H9 (cell line): ENCODE data around the gene SMIM22. TPM values are rescaled to one million over a fixed set of nuclear protein-coding genes. Genes with fewer than 3 reads are reported as not detected.

Experiments
- DNase-seq: peaks from one replicate; pipeline ENCODE4 v3.0.0-alpha.2; 2017
- H2AFZ ChIP-seq: one replicate; pipeline ENCODE4 v1.6.1; 2013; ENCODE audit warnings: mild to moderate bottlenecking, low read length, control low read depth, moderate library complexity
- H2AK5ac ChIP-seq: 2 replicates; pipeline ENCODE4 v1.6.1; 2013; ENCODE audit warnings: low read length, control low read depth, mixed read lengths; ENCODE audit not compliant: insufficient read length
- H2BK120ac ChIP-seq: one replicate; pipeline ENCODE4 v1.6.1; 2013; ENCODE audit warnings: low read depth, mild to moderate bottlenecking, low read length, control low read depth, inconsistent platforms; ENCODE audit not compliant: poor library complexity, severe bottlenecking
- H2BK12ac ChIP-seq: 2 replicates; pipeline ENCODE4 v1.6.1; 2013; ENCODE audit warnings: low read length, control low read depth, mixed read lengths, low read depth; ENCODE audit not compliant: insufficient read length
- H2BK15ac ChIP-seq: 2 replicates; pipeline ENCODE4 v1.6.1; 2013; ENCODE audit warnings: low read depth, low read length, control low read depth
- H2BK20ac ChIP-seq: one replicate; pipeline ENCODE4 v1.6.1; 2013; ENCODE audit warnings: low read depth, mild to moderate bottlenecking, low read length, control low read depth, inconsistent platforms; ENCODE audit not compliant: poor library complexity, severe bottlenecking
- H2BK5ac ChIP-seq: 2 replicates; pipeline ENCODE4 v1.6.1; 2013; ENCODE audit warnings: low read length, control low read depth, mixed read lengths; ENCODE audit not compliant: insufficient read length
- H3K14ac ChIP-seq: 2 replicates; pipeline ENCODE4 v1.6.1; 2013; ENCODE audit warnings: low read length, control low read depth; ENCODE audit not compliant: insufficient read depth
- H3K18ac ChIP-seq: 2 replicates; pipeline ENCODE4 v1.6.1; 2013; ENCODE audit warnings: low read depth, mild to moderate bottlenecking, mixed read lengths, low read length, control low read depth; ENCODE audit not compliant: insufficient read length
- H3K23ac ChIP-seq: 2 replicates; pipeline ENCODE4 v1.6.1; 2013; ENCODE audit warnings: low read length, control low read depth, mixed read lengths, low read depth; ENCODE audit not compliant: insufficient read length
- H3K23me2 ChIP-seq: 2 replicates; pipeline ENCODE4 v1.6.1; 2013; ENCODE audit warnings: low read depth, mild to moderate bottlenecking, mixed read lengths, low read length, control low read depth; ENCODE audit not compliant: insufficient read length, poor library complexity, severe bottlenecking
- H3K27ac ChIP-seq: 2 replicates; pipeline ENCODE4 v1.5.1; 2013; ENCODE audit warnings: low read length, control low read depth, mixed read lengths, low read depth; ENCODE audit not compliant: insufficient read length
- H3K27me3 ChIP-seq: 2 replicates; pipeline ENCODE4 v1.6.1; 2013; ENCODE audit warnings: low read length, control low read depth, inconsistent platforms; ENCODE audit not compliant: insufficient read depth
- H3K4ac ChIP-seq: 2 replicates; pipeline ENCODE4 v1.6.1; 2013; ENCODE audit warnings: low read depth, mild to moderate bottlenecking, control low read depth, inconsistent platforms, low read length, moderate library complexity
- H3K4me1 ChIP-seq: 2 replicates; pipeline ENCODE4 v1.6.1; 2013; ENCODE audit warnings: low read length, control low read depth, inconsistent platforms; ENCODE audit not compliant: insufficient read depth
- H3K4me2 ChIP-seq: 2 replicates; pipeline ENCODE4 v1.6.1; 2013; ENCODE audit warnings: low read length, control low read depth, mixed read lengths; ENCODE audit not compliant: insufficient read length, insufficient read depth
- H3K56ac ChIP-seq: 2 replicates; pipeline ENCODE4 v1.6.1; 2013; ENCODE audit warnings: low read depth, mild to moderate bottlenecking, mixed read lengths, low read length, control low read depth; ENCODE audit not compliant: insufficient read length
- H3K79me1 ChIP-seq: 2 replicates; pipeline ENCODE4 v1.6.1; 2013; ENCODE audit warnings: low read depth, mild to moderate bottlenecking, moderate library complexity, low read length, control low read depth, inconsistent platforms; ENCODE audit not compliant: insufficient read depth, poor library complexity, severe bottlenecking
- H3K79me2 ChIP-seq: 2 replicates; pipeline ENCODE4 v1.6.1; 2013; ENCODE audit warnings: low read length, control low read depth, inconsistent platforms; ENCODE audit not compliant: insufficient read depth
- H3K9ac ChIP-seq: 2 replicates; pipeline ENCODE4 v1.6.1; 2013; ENCODE audit warnings: low read length, control low read depth, mixed read lengths; ENCODE audit not compliant: insufficient read length; ENCODE audit errors: extremely low read depth
- H3K9me3 ChIP-seq: one replicate; pipeline ENCODE4 v1.6.1; 2013; ENCODE audit warnings: low read depth, low read length, inconsistent platforms; ENCODE audit not compliant: control insufficient read depth
- H3T11ph ChIP-seq: one replicate; pipeline ENCODE4 v1.6.1; 2013; ENCODE audit warnings: mild to moderate bottlenecking, low read length, control low read depth, inconsistent platforms
- H4K20me1 ChIP-seq: one replicate; pipeline ENCODE4 v1.6.1; 2013; ENCODE audit not compliant: control insufficient read depth, insufficient read length, insufficient read depth
- H4K5ac ChIP-seq: 2 replicates; pipeline ENCODE4 v1.6.1; 2013; ENCODE audit warnings: low read depth, mild to moderate bottlenecking, mixed read lengths, low read length, control low read depth; ENCODE audit not compliant: insufficient read length
- H4K8ac ChIP-seq: replicated peaks from 2 replicates; pipeline ENCODE4 v1.6.1; 2013; ENCODE audit warnings: low read length, control low read depth, mixed read lengths, low read depth; ENCODE audit not compliant: insufficient read length
- H4K91ac ChIP-seq: 2 replicates; pipeline ENCODE4 v1.6.1; 2013; ENCODE audit warnings: low read depth, mild to moderate bottlenecking, moderate library complexity, mixed read lengths, low read length, control low read depth; ENCODE audit not compliant: insufficient read length
- H3K27ac Mint-ChIP-seq, 3 experiments: 2 replicates in 2 of 3; 3 replicates in 1 of 3; pipeline ENCODE4 v1.8.0; 2020 to 2021; ENCODE audit warnings: mixed read lengths in 3 of 3, mild to moderate bottlenecking in 1 of 3, moderate library complexity in 1 of 3
- H3K27me3 Mint-ChIP-seq: 2 replicates; pipeline ENCODE4 v1.8.0; 2021; ENCODE audit warnings: low read depth, mild to moderate bottlenecking, moderate library complexity, mixed read lengths
- H3K36me3 Mint-ChIP-seq, 3 experiments: 2 replicates in 2 of 3; 3 replicates in 1 of 3; pipeline ENCODE4 v1.8.0; 2020 to 2021; ENCODE audit warnings: low read depth in 3 of 3, mixed read lengths in 3 of 3; ENCODE audit not compliant: insufficient read depth in 1 of 3
- H3K4me1 Mint-ChIP-seq, 2 experiments: 2 replicates each; pipeline ENCODE4 v1.8.0; 2020; ENCODE audit warnings: mixed read lengths in 2 of 2
- H3K4me3 Mint-ChIP-seq, 2 experiments: 2 replicates in 1 of 2; 3 replicates in 1 of 2; pipeline ENCODE4 v1.8.0; 2020 to 2021; ENCODE audit warnings: mild to moderate bottlenecking in 2 of 2, mixed read lengths in 2 of 2, moderate library complexity in 1 of 2
- H3K9me3 Mint-ChIP-seq, 2 experiments: 2 replicates in 1 of 2; 3 replicates in 1 of 2; pipeline ENCODE4 v1.8.0; 2020; ENCODE audit warnings: mild to moderate bottlenecking in 2 of 2, mixed read lengths in 2 of 2, moderate library complexity in 1 of 2
- CTCF ChIP-seq: fragments of 200-600 bp; sonication (generic); conservative IDR thresholded peaks from 3 replicates; pipeline ENCODE4 v1.8.0; 2021; ENCODE audit warnings: antibody characterized with exemption, mild to moderate bottlenecking
- WGBS: extraction: QIAGEN DNeasy Blood & Tissue Kit; methylation state at CpG from one replicate; pipeline ENCODE4 v1.1.7; 2013; ENCODE audit warnings: missing lambda C conversion rate, low lambda C conversion rate, mixed read lengths; ENCODE audit not compliant: insufficient read length; ENCODE audit errors: extremely low coverage; 5-methylcytosine and 5-hydroxymethylcytosine counted together
- total RNA-seq: library from RNA; stranded (reverse); gene quantifications from 2 replicates; pipeline ENCODE4 v1.2.1, GENCODE V29; 2021

SMIM22 gene
- total RNA-seq, 1 experiment from 2014 or later = not detected

DNA sequence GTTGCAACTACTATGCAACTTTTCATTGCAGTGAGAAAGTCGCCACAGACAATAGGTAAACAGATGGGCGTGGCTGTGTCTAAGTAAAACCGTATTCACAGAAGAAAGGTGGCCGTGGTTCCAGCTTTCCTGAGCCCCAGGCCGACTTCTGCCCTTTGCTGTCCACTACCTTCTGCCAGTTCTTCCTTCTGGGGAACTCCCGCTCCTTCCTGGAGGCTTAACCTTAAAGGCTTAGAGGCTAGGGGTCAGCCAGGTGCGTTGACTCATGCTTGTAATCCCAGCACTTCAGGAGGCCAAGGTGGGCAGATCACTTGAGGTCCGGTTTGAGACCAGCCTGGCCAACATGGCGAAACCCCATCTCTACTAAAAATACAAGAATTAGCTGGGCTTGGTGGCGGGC lies 4.9 kb upstream of the SMIM22 start:
- Histone ChIP-seq H2AK5ac (no peak overlapping the region), H3K23me2 (no peaks in the 10 kb centered on the region), H4K8ac (no peak overlapping the region), H2AFZ (no peak overlapping the region), H3K27me3 (no peaks in the 10 kb centered on the region), H2BK12ac (no peak overlapping the region), H3K14ac (no peak overlapping the region), H4K20me1 (no peaks in the 10 kb centered on the region), H3T11ph (no peak overlapping the region), H3K79me1 (no peaks in the 10 kb centered on the region), H3K23ac (no peak overlapping the region), H2BK5ac (no peak overlapping the region), H3K4ac (no peak overlapping the region), H2BK15ac (no peak overlapping the region), H3K4me2 (no peak overlapping the region), H3K4me1 (peaks cover 3% of the 10 kb centered on the region; the same call in 1 of the 2 replicates), H3K79me2 (no peaks in the 10 kb centered on the region), H2BK120ac (no peak overlapping the region), H3K18ac (no peak overlapping the region), H3K56ac (no peak overlapping the region), H3K9ac (no peak overlapping the region), H2BK20ac (no peak overlapping the region), H4K5ac (no peak overlapping the region), H3K27ac (no peak overlapping the region), H3K9me3 (no peaks in the 10 kb centered on the region), H4K91ac (no peak overlapping the region)
- no peak overlapping the region; a peak in 1 of 5 replicates for H3K4me3 Mint-ChIP-seq
- DNase-seq = no peak
- H3K9me3 Mint-ChIP-seq = no peaks in the 10 kb centered on the region
- no peak overlapping the region for H3K27ac Mint-ChIP-seq
- no CpG with 5 or more reads among the region's 10 CpGs for WGBS
- H3K27me3 Mint-ChIP-seq = no peaks in the 10 kb centered on the region; the same call in 1 of the 2 replicates
- H3K36me3 Mint-ChIP-seq = no peaks in the 10 kb centered on the region
- TF ChIP-seq CTCF = no peak
- H3K4me1 Mint-ChIP-seq = peaks cover 15 to 19% of the 10 kb centered on the region in 2 experiments
